Common myeloid progenitor, CD34-positive (primary cell): Measurements from ENCODE around the gene COQ8B. TPM values are rescaled to one million over a fixed set of nuclear protein-coding genes. Genes with fewer than 3 reads are reported as not detected.
"Not testable (repeated sequence)": the region's sequence is repeated elsewhere in the genome, so short reads cannot be mapped to it uniquely, and the experiment has no call there.

Experiments
- CTCF ChIA-PET: fragments of 350-600 bp; sonication (Branson Sonifier 250); formaldehyde crosslinking; loops from one replicate; lab custom pipeline; 2021; ENCODE audit warnings: antibody characterized with exemption; lab: Charles Lee
- POLR2A ChIA-PET: fragments of 350-600 bp; sonication (Branson Sonifier 250); formaldehyde crosslinking; loops from one replicate; lab custom pipeline; 2021; ENCODE audit warnings: antibody characterized with exemption; lab: Charles Lee
- DNase-seq, 3 donors: peaks; one replicate each; pipeline versions ENCODE4 v3.0.0 to v3.0.0-alpha.2; 2013
- H3K27ac ChIP-seq, 2 experiments: 1 replicate in 1 of 2; 2 replicates in 1 of 2; pipeline ENCODE4 v1.7.0; 2013; ENCODE audit warnings: inconsistent platforms in 2 of 2, low read length in 2 of 2, mild to moderate bottlenecking in 2 of 2, low read depth in 1 of 2, moderate library complexity in 1 of 2; ENCODE audit not compliant: severe bottlenecking in 2 of 2, insufficient read depth in 1 of 2, poor library complexity in 1 of 2
- H3K27me3 ChIP-seq, 5 experiments: replicated peaks in 2 of 5; 1 replicate in 3 of 5; 2 replicates in 2 of 5; pipeline versions ENCODE4 v1.6.1 to v1.7.0; 2013; ENCODE audit warnings: low read length in 4 of 5, mild to moderate bottlenecking in 2 of 5, moderate library complexity in 2 of 5, inconsistent platforms in 1 of 5; ENCODE audit not compliant: insufficient read depth in 5 of 5, control insufficient read depth in 4 of 5
- H3K36me3 ChIP-seq, 4 experiments: 1 replicate in 2 of 4; 2 replicates in 2 of 4; pipeline versions ENCODE4 v1.6.1 to v1.7.0; 2013; ENCODE audit warnings: low read length in 3 of 4, control low read depth in 1 of 4, mild to moderate bottlenecking in 1 of 4; ENCODE audit not compliant: control insufficient read depth in 4 of 4, insufficient read depth in 4 of 4
- H3K4me1 ChIP-seq, 4 experiments: 1 replicate in 3 of 4; 2 replicates in 1 of 4; pipeline versions ENCODE4 v1.6.1 to v1.7.1; 2013; ENCODE audit warnings: low read length in 3 of 4, mild to moderate bottlenecking in 3 of 4, control low read depth in 1 of 4, inconsistent platforms in 1 of 4, moderate library complexity in 1 of 4; ENCODE audit not compliant: control insufficient read depth in 4 of 4, insufficient read depth in 4 of 4; ENCODE audit errors: control extremely low read depth in 1 of 4
- H3K4me3 ChIP-seq, 7 experiments: 1 replicate in 4 of 7; 2 replicates in 3 of 7; pipeline versions ENCODE4 v1.5.1 to v1.7.0; 2013; ENCODE audit warnings: mild to moderate bottlenecking in 7 of 7, low read length in 6 of 7, moderate library complexity in 6 of 7, inconsistent platforms in 2 of 7, low read depth in 2 of 7, control low read depth in 1 of 7; ENCODE audit not compliant: insufficient read depth in 4 of 7, control insufficient read depth in 1 of 7; ENCODE audit errors: extremely low read depth in 1 of 7
- H3K9me3 ChIP-seq, 5 experiments: 1 replicate in 4 of 5; 2 replicates in 1 of 5; pipeline versions ENCODE4 v1.6.1 to v1.7.1; 2013; ENCODE audit warnings: low read length in 4 of 5, mild to moderate bottlenecking in 2 of 5, inconsistent platforms in 1 of 5, low read depth in 1 of 5, moderate library complexity in 1 of 5; ENCODE audit not compliant: control insufficient read depth in 4 of 5, insufficient read depth in 2 of 5; ENCODE audit errors: control extremely low read depth in 1 of 5
- WGBS: methylation state at CpG from one replicate; pipeline ENCODE4 v1.1.5; 2013; ENCODE audit not compliant: insufficient coverage; 5-methylcytosine and 5-hydroxymethylcytosine counted together
- polyA plus RNA-seq: library from polyadenylated mRNA; unstranded; fragments of 120-200 nt; gene quantifications from one replicate; pipeline ENCODE4 v1.2.1, GENCODE V29; 2013

COQ8B gene
- 54.6 TPM for polyA plus RNA-seq

DNA sequence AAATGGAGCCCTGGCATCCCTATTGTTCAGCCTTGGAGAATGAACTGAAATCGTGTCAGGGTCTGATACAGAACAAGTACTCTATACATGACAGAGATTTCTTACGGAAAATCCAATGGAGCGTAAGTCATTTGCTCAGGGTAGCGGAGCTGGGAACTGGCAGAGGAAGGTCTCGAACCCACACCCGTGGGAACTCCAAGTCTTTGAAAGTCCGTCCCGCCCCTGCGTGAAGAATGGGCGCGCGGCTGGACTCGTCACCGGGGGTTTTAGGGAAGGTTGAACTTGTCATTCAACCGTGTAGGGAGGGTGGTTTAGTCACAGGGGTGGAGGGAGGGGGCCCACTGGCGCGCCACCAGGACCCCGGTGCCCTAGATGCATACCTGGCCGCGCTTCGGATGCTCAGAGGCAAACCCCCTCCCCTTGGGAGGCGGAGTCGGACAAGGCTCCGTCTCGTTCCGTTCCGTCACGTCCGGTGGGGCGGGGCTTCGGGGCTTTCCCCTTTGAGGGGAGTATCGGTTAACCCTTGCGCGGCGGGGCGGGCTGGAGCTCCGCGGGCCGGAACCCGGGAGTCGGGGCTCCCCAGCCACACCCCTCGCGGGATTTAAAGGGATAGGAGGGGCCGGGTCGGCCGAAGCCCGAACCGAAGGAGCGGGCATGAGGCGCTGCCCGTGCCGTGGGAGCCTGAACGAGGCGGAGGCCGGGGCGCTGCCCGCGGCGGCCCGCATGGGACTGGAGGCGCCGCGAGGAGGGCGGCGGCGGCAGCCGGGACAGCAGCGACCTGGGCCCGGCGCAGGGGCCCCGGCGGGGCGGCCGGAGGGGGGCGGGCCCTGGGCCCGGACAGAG lies at the start of gene COQ8B, which contains the start of gene ITPKC:
COQ8B (minus strand) TSS at position 405 of the 843 bp plus-strand sequence. CDS start 2,254 bp downstream, outside the sequence.
ITPKC (plus strand) TSS at position 631 of the 843 bp plus-strand sequence; CDS start at position 655, 24 bp downstream.
- WGBS = 0% methylated on average over 53 of the region's 76 CpGs
- Histone ChIP-seq H3K4me1 (peaks cover 2 to 58% (median 48%) of the 10 kb centered on the region in 4 experiments), H3K27ac (peak within 1 kb of the TSS; percentile 88 to 97), H3K9me3 (no peaks in the 10 kb centered on the region), H3K4me3 (peak within 1 kb of the TSS; percentile 64 to 95 (median 83)), H3K27me3 (no peaks in the 10 kb centered on the region), H3K36me3 (peaks cover 0 to 4% (median 2%) of the 10 kb centered on the region in 4 experiments)
- ChIA-PET CTCF (interaction anchor here (1.4 to 1.6 kb wide), 2 partner anchors 33 to 89 kb away, joined by 4 to 5 read pairs; no protein-coding TSS in a partner anchor), POLR2A (interaction anchor here (0.6 to 1.3 kb wide), 2 partner anchors 34 to 61 kb away, joined by 4 read pairs; partner anchors contain the start of genes ACTMAP, RAB4B and SNRPA)
- peak; percentile 96 to 98 (median 98) for DNase-seq

DNA sequence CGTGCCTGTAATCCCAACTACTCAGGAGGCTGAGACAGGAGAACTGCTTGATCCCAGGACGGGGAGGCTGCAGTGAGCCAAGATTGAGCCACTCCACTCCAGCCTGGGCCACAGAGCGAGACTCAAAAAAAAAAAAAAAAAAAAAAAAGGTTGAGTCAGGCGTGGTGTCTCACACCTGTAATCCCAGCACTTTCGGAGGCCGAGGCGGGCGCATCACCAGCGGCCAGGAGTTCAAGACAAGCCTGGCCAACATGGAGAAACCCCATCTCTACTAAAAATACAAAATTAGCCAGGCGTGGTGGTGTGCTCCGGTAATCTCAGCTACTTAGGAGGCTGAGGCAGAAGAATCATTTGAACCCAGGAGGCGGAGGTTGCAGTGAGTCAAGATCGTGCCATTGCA lies 49.7 kb upstream of the COQ8B start:
- DNase-seq, H3K4me1 ChIP-seq, H3K9me3 ChIP-seq, H3K27me3 ChIP-seq, H3K4me3 ChIP-seq, H3K27ac ChIP-seq: not testable (repeated sequence)
- H3K36me3 ChIP-seq = peaks cover 17 to 57% (median 44%) of the 10 kb centered on the region in 4 experiments
- ChIA-PET CTCF (interaction anchor here (0.8 kb wide), 1 partner anchor 11 kb away, joined by 3 read pairs; no protein-coding TSS in a partner anchor), POLR2A (interaction anchor here (0.6 kb wide), 1 partner anchor 17 kb away, joined by 3 read pairs; no protein-coding TSS in a partner anchor)
- WGBS = 95% methylated on average over 7 of the region's 13 CpGs

DNA sequence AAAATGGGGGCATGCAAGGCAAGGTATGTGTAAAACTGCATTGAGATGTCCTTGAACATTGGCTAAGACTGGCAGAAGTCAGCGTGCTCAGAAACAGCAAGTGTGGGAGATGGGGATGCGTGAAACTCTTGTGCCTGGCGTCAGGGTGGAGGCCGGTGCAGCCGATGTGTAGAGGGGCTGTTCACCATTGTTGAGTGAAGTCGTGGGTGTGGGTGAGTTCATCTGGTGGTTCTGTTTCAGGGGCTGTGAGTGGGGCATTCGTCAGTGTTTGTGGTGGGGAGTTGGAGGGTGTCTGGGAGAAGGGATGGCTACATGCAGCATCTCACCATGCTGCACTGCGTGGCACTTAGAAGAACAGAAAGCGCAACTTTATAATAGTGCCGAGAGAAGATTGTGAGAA lies 47.3 kb upstream of the COQ8B start:
- H3K36me3 ChIP-seq = peaks cover 23 to 79% (median 62%) of the 10 kb centered on the region in 4 experiments
- H3K27me3 ChIP-seq = no peaks in the 10 kb centered on the region
- DNase-seq = no peak
- WGBS = 94% methylated on average over 10 of the region's 10 CpGs
- H3K9me3 ChIP-seq = no peaks in the 10 kb centered on the region
- ChIA-PET CTCF (no interaction called here), POLR2A (no interaction called here)
- H3K27ac ChIP-seq = no peak overlapping the region
- H3K4me1 ChIP-seq = peaks cover 0 to 4% (median 0%) of the 10 kb centered on the region in 4 experiments
- no peak overlapping the region for H3K4me3 ChIP-seq

DNA sequence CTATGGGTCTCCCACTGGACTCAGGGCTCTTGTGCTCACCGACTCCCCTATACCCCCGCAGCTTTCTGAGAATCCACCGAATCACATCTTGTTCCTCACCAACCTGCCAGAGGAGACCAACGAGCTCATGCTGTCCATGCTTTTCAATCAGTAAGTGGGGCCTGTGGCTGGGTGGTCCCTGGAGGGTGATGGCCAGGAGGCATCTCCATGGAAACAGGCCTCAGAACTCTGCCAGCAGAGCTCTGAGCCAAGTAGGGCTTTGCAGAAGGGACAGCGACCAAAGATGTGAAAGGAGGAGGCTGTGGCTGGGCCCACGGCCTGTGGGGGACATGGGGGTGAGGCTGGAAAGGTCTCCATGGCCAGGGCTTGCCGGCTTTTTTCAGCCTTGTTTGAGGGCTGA lies 46.8 kb upstream of the COQ8B start:
- Histone ChIP-seq H3K36me3 (peaks cover 24 to 79% (median 64%) of the 10 kb centered on the region in 4 experiments), H3K4me3 (no peak overlapping the region), H3K4me1 (peaks cover 0 to under 1% (median 0%) of the 10 kb centered on the region in 4 experiments), H3K27ac (no peak overlapping the region), H3K27me3 (no peaks in the 10 kb centered on the region), H3K9me3 (no peaks in the 10 kb centered on the region)
- POLR2A ChIA-PET = no interaction called here
- CTCF ChIA-PET = no interaction called here
- 100% methylated on average over 4 of the region's 7 CpGs for WGBS
- DNase-seq = no peak

DNA sequence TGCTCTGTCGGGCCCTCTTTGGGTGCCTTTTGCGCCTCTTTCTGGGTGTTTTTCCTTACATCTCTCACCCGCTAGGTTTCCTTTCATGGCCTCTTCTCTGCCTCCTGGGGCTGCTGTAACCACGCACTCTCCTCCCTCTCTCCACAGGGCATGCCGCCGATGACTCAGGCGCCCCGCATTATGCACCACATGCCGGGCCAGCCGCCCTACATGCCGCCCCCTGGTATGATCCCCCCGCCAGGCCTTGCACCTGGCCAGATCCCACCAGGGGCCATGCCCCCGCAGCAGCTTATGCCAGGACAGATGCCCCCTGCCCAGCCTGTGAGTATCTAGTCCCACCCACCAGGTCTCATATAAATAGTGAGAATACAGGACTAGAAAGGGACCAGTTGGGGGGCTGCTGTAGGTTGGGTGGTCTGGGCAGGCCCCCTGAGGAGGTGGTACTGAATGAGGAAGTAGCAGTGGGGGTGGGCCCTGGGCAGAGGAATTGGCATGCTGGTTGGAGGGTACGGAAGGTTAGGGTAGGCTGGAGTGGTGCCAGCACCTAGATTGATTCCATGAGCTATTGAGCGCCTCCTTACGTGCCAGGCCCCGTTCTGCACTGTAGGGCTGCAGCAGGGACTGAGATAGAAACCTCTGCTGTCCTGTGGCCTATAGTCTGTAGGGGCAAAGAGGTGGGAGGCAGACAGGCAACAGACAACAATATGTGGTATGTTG lies 46.2 kb upstream of the COQ8B start:
- POLR2A ChIA-PET = no interaction called here
- CTCF ChIA-PET = no interaction called here
- no peak for DNase-seq
- Histone ChIP-seq H3K4me3 (no peak overlapping the region), H3K4me1 (no peaks in the 10 kb centered on the region), H3K27ac (no peak overlapping the region), H3K36me3 (peaks cover 28 to 85% (median 70%) of the 10 kb centered on the region in 4 experiments), H3K27me3 (no peaks in the 10 kb centered on the region), H3K9me3 (no peaks in the 10 kb centered on the region)
- WGBS = 86% methylated on average over 16 of the region's 17 CpGs

DNA sequence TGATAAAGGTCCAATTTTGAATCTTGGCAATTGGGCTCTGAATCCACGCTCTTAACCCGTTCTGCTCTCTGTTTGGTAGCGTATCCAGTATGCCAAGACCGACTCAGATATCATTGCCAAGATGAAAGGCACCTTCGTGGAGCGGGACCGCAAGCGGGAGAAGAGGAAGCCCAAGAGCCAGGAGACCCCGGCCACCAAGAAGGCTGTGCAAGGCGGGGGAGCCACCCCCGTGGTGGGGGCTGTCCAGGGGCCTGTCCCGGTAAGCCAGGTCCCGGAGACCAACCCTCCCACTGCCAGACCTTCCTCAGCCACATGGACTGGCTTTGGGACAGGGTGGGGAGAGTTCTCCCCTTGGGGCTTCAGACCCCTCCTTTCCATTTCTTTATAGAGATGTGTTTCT lies 42.7 kb upstream of the COQ8B start:
- 97% methylated on average over 8 of the region's 13 CpGs for WGBS
- Histone ChIP-seq H3K36me3 (peaks cover 30 to 84% (median 69%) of the 10 kb centered on the region in 4 experiments), H3K4me1 (peaks cover 0 to 22% (median 12%) of the 10 kb centered on the region in 4 experiments), H3K4me3 (no peak overlapping the region), H3K27ac (no peak overlapping the region), H3K9me3 (no peaks in the 10 kb centered on the region), H3K27me3 (no peaks in the 10 kb centered on the region)
- CTCF ChIA-PET = no interaction called here
- POLR2A ChIA-PET = no interaction called here
- DNase-seq = no peak
